HCT116 (cell line): ENCODE results near the gene APLP1. TPM values are rescaled to one million over a fixed set of nuclear protein-coding genes. Genes with fewer than 3 reads are reported as not detected.
A peak's percentile ranks its signal among the peaks of the same experiment; 100 is the strongest.
"Not testable (repeated sequence)": the region's sequence is repeated elsewhere in the genome, so short reads cannot be mapped to it uniquely, and the experiment has no call there.

Experiments used
- ATAC-seq: fragments of 200-7000 bp; cut with Tn5 transposase; 2 replicates; pipeline ENCODE4 v1.9.1; 2020; ENCODE audit warnings: mild to moderate bottlenecking, moderate library complexity
- BruUV-seq: library from RNA; stranded (reverse); fragments of 400-500 nt; replicated peaks from 2 replicates; lab custom pipeline; 2021; lab: Mats Ljungman, UMichigan
- CTCF ChIA-PET: fragments of 300-600 bp; sonication (Branson Sonifier 250); formaldehyde crosslinking; loops from one replicate; lab custom pipeline; 2021; ENCODE audit warnings: antibody characterized with exemption; lab: Charles Lee
- POLR2A ChIA-PET: fragments of 300-600, 350-600 bp; sonication (Branson Sonifier 250); formaldehyde crosslinking; loops from one replicate; lab custom pipeline; 2021; ENCODE audit warnings: antibody characterized with exemption; lab: Charles Lee
- RAD21 ChIA-PET, 2 experiments: fragments of 300-600 bp; sonication (Branson Sonifier 250); formaldehyde crosslinking; loops; one replicate each; lab custom pipeline; 2023; ENCODE audit warnings: low total read pairs in 2 of 2; ENCODE audit not compliant: uncharacterized antibody in 2 of 2, unreplicated experiment in 2 of 2, low non-redundant PET in 1 of 2; lab: Charles Lee
- DNase-seq: peaks from one replicate; pipeline ENCODE4 v3.0.0-alpha.2; 2010; ENCODE audit warnings: low read depth, low spot score
- H2AFZ ChIP-seq: fragments of 200-600 bp; shearing (Covaris generic), sonication (generic); 2 replicates; pipeline ENCODE4 v1.6.1; 2017; ENCODE audit warnings: low read depth, mixed run types, mixed read lengths, antibody characterized with exemption, low read length; ENCODE audit not compliant: poor library complexity, severe bottlenecking
- H3K27ac ChIP-seq: 2 replicates; pipeline ENCODE4 v1.5.1; 2012; ENCODE audit warnings: low read depth, low read length
- H3K27me3 ChIP-seq: fragments of 200-600 bp; sonication (generic); 2 replicates; pipeline ENCODE4 v1.6.1; 2016; ENCODE audit warnings: mixed run types, low read length, mixed read lengths; ENCODE audit not compliant: insufficient read depth
- H3K36me3 ChIP-seq, 2 experiments: fragments of 200-500 bp in 1 of 2; fragments of 200-600 bp in 1 of 2; sonication (Bioruptor generic) in 1 of 2; sonication (generic) in 1 of 2; 2 replicates each; pipeline versions ENCODE4 v1.5.1 to v1.6.1; 2014 to 2016; ENCODE audit warnings: low read length in 2 of 2, inconsistent platforms in 1 of 2, mixed read lengths in 1 of 2, mixed run types in 1 of 2; ENCODE audit not compliant: insufficient read depth in 2 of 2, control insufficient read depth in 1 of 2
- H3K4me1 ChIP-seq, 2 experiments: fragments of 200-600 bp in 1 of 2; sonication (generic) in 1 of 2; 2 replicates each; pipeline versions ENCODE4 v1.5.1 to v1.6.1; 2012 to 2017; ENCODE audit warnings: low read length in 2 of 2, inconsistent platforms in 1 of 2, mild to moderate bottlenecking in 1 of 2, mixed read lengths in 1 of 2, mixed run types in 1 of 2, moderate library complexity in 1 of 2; ENCODE audit not compliant: insufficient read depth in 2 of 2, control insufficient read depth in 1 of 2
- H3K4me2 ChIP-seq: fragments of 200-600 bp; sonication (generic); 2 replicates; pipeline ENCODE4 v1.6.1; 2017; ENCODE audit warnings: mixed run types, low read length, mixed read lengths
- H3K4me3 ChIP-seq, 2 experiments: fragments of 200-600 bp in 1 of 2; sonication (generic) in 1 of 2; replicated peaks in 1 of 2; 2 replicates each; pipeline ENCODE4 v1.5.1; 2011 to 2016; ENCODE audit warnings: low read length in 2 of 2, control low read depth in 1 of 2, low read depth in 1 of 2, mild to moderate bottlenecking in 1 of 2, mixed read lengths in 1 of 2, mixed run types in 1 of 2
- H3K79me2 ChIP-seq: fragments of 200-600 bp; sonication (generic); 2 replicates; pipeline ENCODE4 v1.6.1; 2017; ENCODE audit warnings: mild to moderate bottlenecking, mixed run types, low read length, moderate library complexity, mixed read lengths; ENCODE audit not compliant: insufficient read depth
- H3K9ac ChIP-seq: fragments of 200-600 bp; sonication (generic); 2 replicates; pipeline ENCODE4 v1.6.1; 2016; ENCODE audit warnings: low read length, mixed read lengths
- H3K9me2 ChIP-seq: fragments of 200-600 bp; sonication (generic), shearing (Covaris generic); 2 replicates; pipeline ENCODE4 v1.6.1; 2017; ENCODE audit warnings: mixed run types, mild to moderate bottlenecking, moderate library complexity; ENCODE audit not compliant: insufficient read depth
- H3K9me3 ChIP-seq, 2 experiments: fragments of 200-500 bp in 1 of 2; fragments of 200-600 bp in 1 of 2; sonication (Bioruptor generic) in 1 of 2; sonication (generic) in 1 of 2; 2 replicates each; pipeline ENCODE4 v1.6.1; 2014 to 2017; ENCODE audit warnings: low read length in 2 of 2, mixed read lengths in 2 of 2, inconsistent platforms in 1 of 2, low read depth in 1 of 2, mild to moderate bottlenecking in 1 of 2, mixed run types in 1 of 2, moderate library complexity in 1 of 2; ENCODE audit not compliant: control insufficient read depth in 1 of 2, insufficient read depth in 1 of 2
- H4K20me1 ChIP-seq: fragments of 200-600 bp; sonication (generic), shearing (Covaris generic); 2 replicates; pipeline ENCODE4 v1.6.1; 2017; ENCODE audit warnings: mixed run types, mild to moderate bottlenecking, moderate library complexity; ENCODE audit not compliant: insufficient read depth
- EGR1 ChIP-seq: IDR thresholded peaks from 2 replicates; pipeline ENCODE4 v1.6.1; 2012; ENCODE audit warnings: low read depth
- EZH2phosphoT487 ChIP-seq: fragments of 200-600 bp; IDR thresholded peaks from 2 replicates; pipeline ENCODE4 v1.6.1; 2018; ENCODE audit warnings: antibody characterized with exemption, borderline replicate concordance
- FOSL1 ChIP-seq: IDR thresholded peaks from 2 replicates; pipeline ENCODE4 v1.6.1; 2012; ENCODE audit warnings: low read depth
- JUND ChIP-seq: IDR thresholded peaks from 2 replicates; pipeline ENCODE4 v1.6.1; 2012
- POLR2A ChIP-seq: IDR thresholded peaks from 2 replicates; pipeline ENCODE4 v1.7.0; 2011; ENCODE audit warnings: borderline replicate concordance; ENCODE audit not compliant: insufficient read depth, insufficient read length; ENCODE audit errors: extremely low read depth
- RAD21 ChIP-seq: IDR thresholded peaks from 2 replicates; pipeline ENCODE4 v1.6.1; 2012; ENCODE audit warnings: low read depth, mild to moderate bottlenecking
- SIN3A ChIP-seq: IDR thresholded peaks from 2 replicates; pipeline ENCODE4 v1.6.1; 2012; ENCODE audit warnings: low read depth
- SP1 ChIP-seq: IDR thresholded peaks from 2 replicates; pipeline ENCODE4 v1.6.1; 2012; ENCODE audit warnings: low read depth
- SRF ChIP-seq: IDR thresholded peaks from 2 replicates; pipeline ENCODE4 v1.6.1; 2012; ENCODE audit warnings: low read depth
- ZFX ChIP-seq: fragments of 450-650 bp; IDR thresholded peaks from 2 replicates; pipeline ENCODE4 v1.6.1; 2017
- ZNF274 ChIP-seq: fragments of 200-500 bp; sonication (Bioruptor generic); IDR thresholded peaks from 2 replicates; pipeline ENCODE4 v1.6.1; 2014; ENCODE audit warnings: mild to moderate bottlenecking, low read depth, low read length, inconsistent platforms
- intact Hi-C: fragments of 100-400 bp; cut with micrococcal nuclease; formaldehyde crosslinking; loops from 2 replicates; pipeline ENCODE4 v1.10.0; 2022
- total RNA-seq: library from RNA; stranded (reverse); gene quantifications from one replicate; pipeline ENCODE4 v1.2.1, GENCODE V29; 2021; ENCODE audit not compliant: unreplicated experiment
- TF ChIP-seq, protein P1 (sequence below): IDR thresholded peaks from 2 replicates; pipeline ENCODE4 v1.6.1; 2011; ENCODE audit warnings: mild to moderate bottlenecking, low read length, moderate library complexity; ENCODE audit not compliant: insufficient replicate concordance; ENCODE audit errors: extremely low read depth

The APLP1 gene
- total RNA-seq, 1 experiment from 2014 or later: 41.2 TPM

DNA sequence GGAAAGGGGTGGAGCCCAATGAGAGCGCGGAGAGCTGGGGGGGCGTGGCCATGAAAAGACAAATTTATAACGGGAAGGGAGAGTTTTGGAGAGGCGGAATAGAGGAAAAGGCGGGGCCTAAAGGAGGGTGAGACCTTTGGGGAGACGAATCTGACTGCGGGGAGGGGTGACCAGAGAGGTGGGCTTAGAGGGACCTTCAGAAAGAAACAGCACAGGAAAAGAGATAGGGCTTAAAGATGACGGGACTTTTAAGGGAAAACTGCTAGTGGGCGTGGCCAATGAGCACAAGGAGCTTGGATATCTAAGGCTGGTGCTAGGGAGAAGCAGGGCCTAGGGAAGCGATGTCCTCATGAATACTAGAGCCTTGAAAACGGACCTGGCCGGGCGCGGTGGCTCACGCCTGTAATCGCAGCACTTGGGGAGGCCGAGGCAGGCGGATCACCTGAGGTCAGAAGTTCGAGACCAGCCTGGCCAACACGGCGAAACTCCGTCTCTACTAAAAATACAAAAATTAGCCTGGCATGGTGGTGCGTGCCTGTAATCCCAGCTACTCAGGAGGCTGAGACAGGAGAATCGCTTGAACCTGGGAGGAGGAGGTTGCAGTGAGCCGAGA, 1.9 kb downstream of the APLP1 start:
- Histone ChIP-seq H3K27ac (peak overlapping the region; percentile 43), H3K4me1 (peaks cover 15 to 30% of the 10 kb centered on the region in 2 experiments; a peak in 3 of 4 replicates), H3K4me3 (peak overlapping the region; percentile 43 to 49), H2AFZ (peak overlapping the region; percentile 83)
- H3K9me3 ChIP-seq, H3K79me2 ChIP-seq, BruUV-seq, intact Hi-C loops, H4K20me1 ChIP-seq, H3K9ac ChIP-seq, DNase-seq: not testable (repeated sequence)
- ChIA-PET CTCF (interaction anchor here (1.3 to 2.5 kb wide), 2 partner anchors 10 to 12 kb away, joined by 4 to 12 read pairs; no protein-coding TSS in a partner anchor), RAD21 (interaction anchor here (0.6 to 1.2 kb wide), 2 partner anchors 9 to 107 kb away, joined by 3 read pairs; no protein-coding TSS in a partner anchor), POLR2A (interaction anchor here (0.6 to 1.6 kb wide), 10 partner anchors 9 to 125 kb away, joined by 3 to 9 read pairs (median 3); partner anchors contain the start of genes LIN37, NFKBID and PSENEN)
- peak; percentile 9 for ATAC-seq
- TF ChIP-seq POLR2A: peak; percentile 6
- TF ChIP-seq, all 23 proteins: peak for 1; not testable (repeated sequence) for 22
- H3K4me2 ChIP-seq: peak overlapping the region; percentile 80
- H3K9me2 ChIP-seq, H3K27me3 ChIP-seq, H3K36me3 ChIP-seq: not testable (repeated sequence)

DNA sequence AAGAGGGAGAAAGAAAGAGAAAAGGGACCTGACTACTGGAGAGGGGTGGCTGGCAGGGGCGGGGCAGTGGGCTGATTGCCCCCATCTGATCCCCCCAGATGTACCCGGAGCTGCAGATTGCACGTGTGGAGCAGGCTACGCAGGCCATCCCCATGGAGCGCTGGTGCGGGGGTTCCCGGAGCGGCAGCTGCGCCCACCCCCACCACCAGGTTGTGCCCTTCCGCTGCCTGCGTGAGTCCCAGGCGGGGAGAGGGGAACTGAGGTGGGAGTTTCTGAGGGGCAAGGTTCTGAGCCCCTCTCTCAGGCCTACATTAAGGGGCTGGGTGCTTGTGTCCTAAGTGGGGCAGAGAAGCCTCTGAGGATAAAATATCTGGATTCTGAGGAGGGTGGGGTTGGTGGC, 2.4 kb downstream of the APLP1 start:
- no peaks in the 10 kb centered on the region for H3K9me2 ChIP-seq
- H3K4me3 ChIP-seq: no peak overlapping the region
- ATAC-seq (no peak), DNase-seq (no peak)
- H2AFZ ChIP-seq: no peak overlapping the region
- no peak overlapping the region for H3K9ac ChIP-seq
- no peaks in the 10 kb centered on the region for H3K79me2 ChIP-seq
- BruUV-seq: no TSS peak
- CTCF ChIA-PET: interaction anchor here (1.3 to 2.5 kb wide), 2 partner anchors 9 to 12 kb away, joined by 4 to 12 read pairs; no protein-coding TSS in a partner anchor
- no peak for TF ChIP-seq ZFX
- TF ChIP-seq SRF: no peak
- TF ChIP-seq EZH2phosphoT487: no peak
- TF ChIP-seq FOSL1: no peak
- no peak for TF ChIP-seq JUND
- TF ChIP-seq, protein P1, sequence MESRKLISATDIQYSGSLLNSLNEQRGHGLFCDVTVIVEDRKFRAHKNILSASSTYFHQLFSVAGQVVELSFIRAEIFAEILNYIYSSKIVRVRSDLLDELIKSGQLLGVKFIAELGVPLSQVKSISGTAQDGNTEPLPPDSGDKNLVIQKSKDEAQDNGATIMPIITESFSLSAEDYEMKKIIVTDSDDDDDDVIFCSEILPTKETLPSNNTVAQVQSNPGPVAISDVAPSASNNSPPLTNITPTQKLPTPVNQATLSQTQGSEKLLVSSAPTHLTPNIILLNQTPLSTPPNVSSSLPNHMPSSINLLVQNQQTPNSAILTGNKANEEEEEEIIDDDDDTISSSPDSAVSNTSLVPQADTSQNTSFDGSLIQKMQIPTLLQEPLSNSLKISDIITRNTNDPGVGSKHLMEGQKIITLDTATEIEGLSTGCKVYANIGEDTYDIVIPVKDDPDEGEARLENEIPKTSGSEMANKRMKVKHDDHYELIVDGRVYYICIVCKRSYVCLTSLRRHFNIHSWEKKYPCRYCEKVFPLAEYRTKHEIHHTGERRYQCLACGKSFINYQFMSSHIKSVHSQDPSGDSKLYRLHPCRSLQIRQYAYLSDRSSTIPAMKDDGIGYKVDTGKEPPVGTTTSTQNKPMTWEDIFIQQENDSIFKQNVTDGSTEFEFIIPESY: no peak
- no peak for TF ChIP-seq EGR1
- no peak for TF ChIP-seq SP1
- no peak for TF ChIP-seq RAD21
- no peak for TF ChIP-seq ZNF274
- no peak for TF ChIP-seq SIN3A
- RAD21 ChIA-PET: no interaction called here
- H3K27ac ChIP-seq: peak overlapping the region; percentile 10; the same call in 1 of the 2 replicates
- H3K27me3 ChIP-seq: no peaks in the 10 kb centered on the region
- no peaks in the 10 kb centered on the region for H3K36me3 ChIP-seq
- POLR2A ChIA-PET: interaction anchor here (0.6 to 1.6 kb wide), 3 partner anchors 21 to 123 kb away, joined by 3 to 9 read pairs (median 3); partner anchors contain the start of genes LIN37 and NFKBID
- H3K4me1 ChIP-seq: peaks cover 15 to 30% of the 10 kb centered on the region in 2 experiments; a peak in 3 of 4 replicates
- intact Hi-C loops: no loop called here
- H4K20me1 ChIP-seq: no peaks in the 10 kb centered on the region
- no peaks in the 10 kb centered on the region for H3K9me3 ChIP-seq
- no peak overlapping the region for H3K4me2 ChIP-seq
